Endothelial cell of umbilical vein (primary cell): ENCODE results near the gene SLC35E4. TPM values are rescaled to one million over a fixed set of nuclear protein-coding genes. Genes with fewer than 3 reads are reported as not detected.

Experiments
- BruUV-seq: library from RNA; stranded (reverse); fragments of 400-500 nt; replicated peaks from 2 replicates; lab custom pipeline; 2021; lab: Mats Ljungman, UMichigan
- CTCF ChIA-PET: fragments of 300-600, 350-600 bp; sonication (Branson Sonifier 250); formaldehyde crosslinking; loops from one replicate; lab custom pipeline; 2021; ENCODE audit warnings: antibody characterized with exemption, inconsistent platforms; lab: Charles Lee
- POLR2A ChIA-PET: fragments of 300-600, 350-600 bp; sonication (Branson Sonifier 250); formaldehyde crosslinking; loops from one replicate; lab custom pipeline; 2021; ENCODE audit warnings: antibody characterized with exemption, inconsistent platforms; lab: Charles Lee
- DNase-seq: peaks from one replicate; pipeline ENCODE4 v3.0.0-alpha.2; 2011; ENCODE audit warnings: low read depth, low spot score
- FAIRE-seq: peaks from 2 replicates; lab custom pipeline; 2011; peaks lifted over from hg19 to GRCh38; lab: Jason Lieb, UNC
- H2AFZ ChIP-seq: 2 replicates; pipeline ENCODE4 v1.6.0; 2012; ENCODE audit warnings: low read depth, low read length, control low read depth, inconsistent platforms
- H3K27ac ChIP-seq: 2 replicates; pipeline ENCODE4 v1.5.1; 2011; ENCODE audit warnings: low read depth, mild to moderate bottlenecking, control low read depth, low read length, moderate library complexity; ENCODE audit not compliant: insufficient read depth
- H3K27me3 ChIP-seq, 2 experiments: 2 replicates each; pipeline versions ENCODE4 v1.6.0 to v1.6.1; 2011; ENCODE audit warnings: low read length in 2 of 2, mixed read lengths in 1 of 2; ENCODE audit not compliant: control insufficient read depth in 2 of 2, insufficient read depth in 2 of 2
- H3K36me3 ChIP-seq, 2 experiments: 2 replicates in 1 of 2; 3 replicates in 1 of 2; pipeline ENCODE4 v1.5.1; 2011; ENCODE audit warnings: low read length in 2 of 2, mild to moderate bottlenecking in 1 of 2, moderate library complexity in 1 of 2; ENCODE audit not compliant: control insufficient read depth in 2 of 2, insufficient read depth in 2 of 2; ENCODE audit errors: extremely low read depth in 1 of 2
- H3K4me1 ChIP-seq: 3 replicates; pipeline ENCODE4 v1.5.1; 2011; ENCODE audit warnings: mild to moderate bottlenecking, low read length; ENCODE audit not compliant: control insufficient read depth, insufficient read depth; ENCODE audit errors: extremely low read depth
- H3K4me2 ChIP-seq: 2 replicates; pipeline ENCODE4 v1.6.1; 2011; ENCODE audit warnings: low read length, control low read depth, mixed read lengths; ENCODE audit not compliant: insufficient read depth
- H3K4me3 ChIP-seq, 3 experiments: fragments of 200-600 bp in 1 of 3; sonication (generic), shearing (Covaris generic) in 1 of 3; replicated peaks in 1 of 3; 2 replicates each; pipeline ENCODE4 v1.5.1; 2011 to 2016; ENCODE audit warnings: control low read depth in 3 of 3, low read length in 3 of 3, mild to moderate bottlenecking in 2 of 3, inconsistent platforms in 1 of 3, low read depth in 1 of 3, moderate library complexity in 1 of 3; ENCODE audit not compliant: insufficient read depth in 1 of 3
- H3K79me2 ChIP-seq: 2 replicates; pipeline ENCODE4 v1.6.0; 2012; ENCODE audit warnings: low read length, inconsistent platforms; ENCODE audit not compliant: control insufficient read depth, insufficient read depth
- H3K9ac ChIP-seq: replicated peaks from 2 replicates; pipeline ENCODE3; 2011; ENCODE audit warnings: low read length, control low read depth; ENCODE audit not compliant: insufficient read depth; ENCODE audit errors: extremely low read depth
- H3K9me1 ChIP-seq: replicated peaks from 3 replicates; pipeline ENCODE4 v1.6.0; 2011; ENCODE audit warnings: mild to moderate bottlenecking, low read length; ENCODE audit not compliant: control insufficient read depth, insufficient read depth; ENCODE audit errors: extremely low read depth
- H3K9me3 ChIP-seq: replicated peaks from 2 replicates; pipeline ENCODE4 v1.5.1; 2012; ENCODE audit warnings: low read length, inconsistent platforms; ENCODE audit not compliant: control insufficient read depth, insufficient read depth
- H4K20me1 ChIP-seq: replicated peaks from 2 replicates; pipeline ENCODE3; 2011; ENCODE audit warnings: mild to moderate bottlenecking, low read length; ENCODE audit not compliant: control insufficient read depth, insufficient read depth; ENCODE audit errors: extremely low read depth
- EZH2 ChIP-seq: IDR thresholded peaks from 2 replicates; pipeline ENCODE4 v1.6.1; 2012; ENCODE audit warnings: borderline replicate concordance, low read depth, mild to moderate bottlenecking, moderate library complexity, low read length, inconsistent platforms; ENCODE audit not compliant: severe bottlenecking
- FOS ChIP-seq: IDR thresholded peaks from 2 replicates; pipeline ENCODE4 v1.6.1; 2011; ENCODE audit warnings: mild to moderate bottlenecking, low read length, moderate library complexity, borderline replicate concordance; ENCODE audit not compliant: insufficient read depth
- GATA2 ChIP-seq: IDR thresholded peaks from 2 replicates; pipeline ENCODE4 v1.7.0; 2011; ENCODE audit warnings: low read depth, mild to moderate bottlenecking, moderate library complexity, mixed read lengths, low read length; ENCODE audit not compliant: insufficient read length, insufficient read depth
- JUN ChIP-seq: IDR thresholded peaks from 2 replicates; pipeline ENCODE4 v1.6.1; 2011; ENCODE audit warnings: borderline replicate concordance, low read depth; ENCODE audit not compliant: insufficient read length, insufficient read depth
- MYC ChIP-seq: IDR thresholded peaks from one replicate; pipeline ENCODE4 v1.6.1; 2011; ENCODE audit warnings: mild to moderate bottlenecking, low read depth, low read length
- POLR2A ChIP-seq: IDR thresholded peaks from 2 replicates; pipeline ENCODE4 v1.6.1; 2012; ENCODE audit warnings: low read depth, mild to moderate bottlenecking, control low read depth, low read length
- POLR2AphosphoS5 ChIP-seq: IDR thresholded peaks from 2 replicates; pipeline ENCODE4 v1.6.1; 2012; ENCODE audit warnings: low read depth, mild to moderate bottlenecking, control low read depth, low read length, moderate library complexity; ENCODE audit not compliant: insufficient read depth
- dilution Hi-C: fragments of 300-500 bp; cut with MboI; formaldehyde crosslinking; loops from one replicate; pipeline ENCODE4 v1.15.0; 2019; ENCODE audit warnings: low sequenced_read_pairs; ENCODE audit not compliant: extremely low pct_ligation_motif_present
- intact Hi-C: fragments of 100-400 bp; cut with micrococcal nuclease; formaldehyde crosslinking; loops from one replicate; pipeline ENCODE4 v1.10.0; 2022
- polyA plus RNA-seq, 4 experiments: library from polyadenylated mRNA; depleted of rRNA in 3 of 4; stranded (reverse) in 3 of 4; unstranded in 1 of 4; fragments of >200 nt; gene quantifications; 2 replicates each; pipeline versions ENCODE4 v1.2.1 to v1.2.3, GENCODE V29; 2011 to 2012; ENCODE audit warnings: missing spikeins in 1 of 4
- total RNA-seq: library from RNA; stranded (reverse); gene quantifications from 2 replicates; pipeline ENCODE4 v1.2.3, GENCODE V29; 2021
- TF ChIP-seq, protein P1 (sequence below): IDR thresholded peaks from 2 replicates; pipeline ENCODE4 v1.6.1; 2011; ENCODE audit not compliant: insufficient read depth, insufficient read length
- TF ChIP-seq, protein P2 (sequence below), 2 donors: IDR thresholded peaks; 1 replicate in 1 of 2; 2 replicates in 1 of 2; pipeline ENCODE4 v1.5.1; 2011; ENCODE audit warnings: low read length in 2 of 2, mild to moderate bottlenecking in 2 of 2, moderate library complexity in 2 of 2, control low read depth in 1 of 2, inconsistent platforms in 1 of 2, low read depth in 1 of 2; ENCODE audit not compliant: insufficient read depth in 1 of 2; ENCODE audit errors: extremely low read depth in 1 of 2

SLC35E4 gene
- total and polyA plus RNA-seq, 2 donors (not counting 3 experiments of a cell fraction or from before 2014, with no cell fraction given): 10.7 to 15.3 TPM

DNA sequence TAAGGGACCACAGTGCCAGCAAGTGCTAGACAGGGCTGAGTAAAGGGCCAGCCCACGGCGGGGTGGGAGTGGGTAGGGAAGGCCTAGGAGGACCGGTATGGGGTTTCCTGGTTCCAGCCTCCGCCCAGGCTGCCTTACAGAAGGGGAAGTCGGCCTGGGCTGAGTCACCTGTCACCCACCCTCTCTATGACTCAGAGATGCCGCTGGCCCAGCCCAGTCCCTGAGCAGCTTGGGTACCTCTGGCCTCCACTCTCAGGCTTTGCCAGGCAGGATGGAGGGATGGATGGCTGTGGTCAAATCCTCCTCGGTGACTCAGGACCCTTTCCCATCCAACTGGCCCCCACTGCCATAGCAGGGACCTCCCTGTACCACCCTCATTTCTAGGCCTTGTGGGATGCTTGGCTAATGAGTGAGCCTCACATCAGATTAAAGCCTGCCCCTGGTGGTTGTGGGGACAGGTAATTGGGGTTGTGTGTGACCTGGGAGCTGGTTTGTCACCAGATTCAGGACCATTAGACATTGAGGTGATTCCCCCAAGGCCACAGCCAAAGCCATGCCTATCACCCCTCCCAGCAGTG lies 13.9 kb downstream of the SLC35E4 start:
- DNase-seq: peak; percentile 66
- TF ChIP-seq POLR2AphosphoS5 (peak; percentile 53), FOS (peak; percentile 98), JUN (peak; percentile 46)
- TF ChIP-seq, protein P1, sequence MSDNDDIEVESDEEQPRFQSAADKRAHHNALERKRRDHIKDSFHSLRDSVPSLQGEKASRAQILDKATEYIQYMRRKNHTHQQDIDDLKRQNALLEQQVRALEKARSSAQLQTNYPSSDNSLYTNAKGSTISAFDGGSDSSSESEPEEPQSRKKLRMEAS: no peak
- BruUV-seq: no TSS peak

DNA sequence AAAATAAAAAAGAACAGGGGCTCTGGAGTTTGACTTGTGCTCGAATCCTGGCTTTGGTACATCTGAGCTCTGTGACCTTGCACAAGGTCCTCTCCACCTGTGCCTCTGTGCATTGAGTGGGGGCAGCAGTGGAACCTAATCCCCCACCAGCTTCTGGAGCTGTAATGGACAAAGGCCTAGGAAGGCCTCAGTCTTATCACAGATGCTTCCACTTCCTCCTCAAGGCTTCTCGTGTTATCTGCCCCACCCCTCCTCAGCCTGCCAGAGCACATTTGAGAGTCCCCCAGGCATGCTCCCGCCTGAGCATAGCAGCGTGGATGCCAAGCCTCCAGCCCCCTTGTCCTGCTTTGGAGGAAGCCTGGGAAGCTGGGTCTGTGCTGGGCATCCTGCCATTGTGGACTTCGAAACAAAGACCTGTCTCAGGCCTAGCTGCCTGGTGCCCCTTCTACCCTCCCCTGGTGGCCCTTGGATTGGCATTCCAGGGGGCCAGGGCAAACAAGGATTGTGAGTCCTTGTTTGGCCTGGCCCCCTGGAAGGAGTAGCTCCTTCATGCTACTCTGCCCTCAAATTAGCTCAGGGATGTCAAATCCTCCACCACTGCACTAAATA lies 15.0 kb downstream of the SLC35E4 start:
- Histone ChIP-seq H3K79me2 (peaks cover 3% of the 10 kb centered on the region), H3K4me1 (peaks cover 11% of the 10 kb centered on the region), H3K9ac (no peak overlapping the region), H2AFZ (no peak overlapping the region), H3K4me3 (no peak overlapping the region), H4K20me1 (no peaks in the 10 kb centered on the region), H3K27ac (no peak overlapping the region), H3K36me3 (peaks cover 0 to 3% of the 10 kb centered on the region in 2 experiments), H3K27me3 (no peaks in the 10 kb centered on the region), H3K9me3 (no peaks in the 10 kb centered on the region), H3K9me1 (no peaks in the 10 kb centered on the region), H3K4me2 (no peak overlapping the region)
- intact Hi-C loops (no loop called here), dilution Hi-C loops (no loop called here)
- no TSS peak for BruUV-seq
- FAIRE-seq (peak; percentile 66), DNase-seq (peak; percentile 56)
- TF ChIP-seq POLR2AphosphoS5: no peak
- TF ChIP-seq GATA2: no peak
- TF ChIP-seq, protein P1: no peak
- TF ChIP-seq, protein P2, sequence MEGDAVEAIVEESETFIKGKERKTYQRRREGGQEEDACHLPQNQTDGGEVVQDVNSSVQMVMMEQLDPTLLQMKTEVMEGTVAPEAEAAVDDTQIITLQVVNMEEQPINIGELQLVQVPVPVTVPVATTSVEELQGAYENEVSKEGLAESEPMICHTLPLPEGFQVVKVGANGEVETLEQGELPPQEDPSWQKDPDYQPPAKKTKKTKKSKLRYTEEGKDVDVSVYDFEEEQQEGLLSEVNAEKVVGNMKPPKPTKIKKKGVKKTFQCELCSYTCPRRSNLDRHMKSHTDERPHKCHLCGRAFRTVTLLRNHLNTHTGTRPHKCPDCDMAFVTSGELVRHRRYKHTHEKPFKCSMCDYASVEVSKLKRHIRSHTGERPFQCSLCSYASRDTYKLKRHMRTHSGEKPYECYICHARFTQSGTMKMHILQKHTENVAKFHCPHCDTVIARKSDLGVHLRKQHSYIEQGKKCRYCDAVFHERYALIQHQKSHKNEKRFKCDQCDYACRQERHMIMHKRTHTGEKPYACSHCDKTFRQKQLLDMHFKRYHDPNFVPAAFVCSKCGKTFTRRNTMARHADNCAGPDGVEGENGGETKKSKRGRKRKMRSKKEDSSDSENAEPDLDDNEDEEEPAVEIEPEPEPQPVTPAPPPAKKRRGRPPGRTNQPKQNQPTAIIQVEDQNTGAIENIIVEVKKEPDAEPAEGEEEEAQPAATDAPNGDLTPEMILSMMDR (IDR thresholded peaks at IDR 0.05; ENCODE audit: extremely low read depth in 1 of 2, insufficient read depth in 1 of 2, low read depth in 1 of 2, low read length in 2 of 2): no peak
- TF ChIP-seq MYC: no peak
- TF ChIP-seq FOS: no peak
- no peak for TF ChIP-seq POLR2A
- TF ChIP-seq EZH2: no peak
- TF ChIP-seq JUN: no peak
- CTCF ChIA-PET: interaction anchor here (1.1 to 5.1 kb wide), 4 partner anchors 16 to 104 kb away, joined by 3 to 32 read pairs (median 16); partner anchors contain the start of genes DUSP18 and SLC35E4
- POLR2A ChIA-PET: interaction anchor here (1.5 kb wide), 1 partner anchor 15 kb away, joined by 6 read pairs; the partner anchor contains the start of gene SLC35E4

More for the DNA sequence above, 13.9 kb downstream of the SLC35E4 start:
- H3K4me1 ChIP-seq: peaks cover 11% of the 10 kb centered on the region
- dilution Hi-C loops: no loop called here
- H3K4me2 ChIP-seq: no peak overlapping the region
- peaks cover 3% of the 10 kb centered on the region for H3K79me2 ChIP-seq
- H3K36me3 ChIP-seq: peaks cover 0 to 3% of the 10 kb centered on the region in 2 experiments
- H3K27me3 ChIP-seq: no peaks in the 10 kb centered on the region
- peak; percentile 96 for FAIRE-seq
- peak overlapping the region; percentile 51 for H3K27ac ChIP-seq
- intact Hi-C loops: loop anchor here (1.0 kb wide), 2 partner anchors 14 to 18 kb away; partner anchors contain the start of genes DUSP18 and SLC35E4
- H3K4me3 ChIP-seq: no peak overlapping the region
- H4K20me1 ChIP-seq: no peaks in the 10 kb centered on the region
- no peaks in the 10 kb centered on the region for H3K9me3 ChIP-seq
- ChIA-PET CTCF (interaction anchor here (2.9 to 5.1 kb wide), 3 partner anchors 14 to 105 kb away, joined by 9 to 32 read pairs (median 24); partner anchors contain the start of genes DUSP18 and SLC35E4), POLR2A (interaction anchor here (0.6 to 1.5 kb wide), 2 partner anchors 9 to 14 kb away, joined by 6 to 7 read pairs; partner anchors contain the start of gene SLC35E4)
- peak overlapping the region; percentile 30 for H2AFZ ChIP-seq
- no peaks in the 10 kb centered on the region for H3K9me1 ChIP-seq
- H3K9ac ChIP-seq: no peak overlapping the region
